H1 (cell line): ENCODE data around the gene AKR1B1. TPM values are rescaled to one million over a fixed set of nuclear protein-coding genes. Genes with fewer than 3 reads are reported as not detected.

Experiments used
- CTCF ChIA-PET: fragments of 300-600 bp; sonication (Branson Sonifier 250); formaldehyde crosslinking; loops from one replicate; lab custom pipeline; 2021; ENCODE audit not compliant: partially characterized antibody; lab: Charles Lee
- POLR2A ChIA-PET: fragments of 300-600 bp; sonication (Branson Sonifier 250); formaldehyde crosslinking; loops from one replicate; lab custom pipeline; 2021; ENCODE audit warnings: inconsistent platforms; ENCODE audit not compliant: partially characterized antibody; lab: Charles Lee
- DNase-seq, 2 experiments: peaks; one replicate each; pipeline versions ENCODE4 v3.0.0 to v3.0.0-alpha.2; 2010 to 2022; ENCODE audit warnings: low spot score in 2 of 2, low read depth in 1 of 2, mixed read lengths in 1 of 2
- FAIRE-seq: peaks from 2 replicates; lab custom pipeline; 2011; peaks lifted over from hg19 to GRCh38; lab: Jason Lieb, UNC
- H2AFZ ChIP-seq: 2 replicates; pipeline ENCODE4 v1.8.1; 2012; ENCODE audit warnings: low read length, inconsistent platforms
- H2AK5ac ChIP-seq: 2 replicates; pipeline ENCODE4 v1.6.1; 2013; ENCODE audit warnings: low read depth, low read length
- H2BK120ac ChIP-seq: replicated peaks from 2 replicates; pipeline ENCODE3; 2013; ENCODE audit warnings: low read depth, low read length, inconsistent platforms
- H2BK12ac ChIP-seq: 2 replicates; pipeline ENCODE4 v1.6.1; 2013; ENCODE audit warnings: low read depth, low read length
- H2BK15ac ChIP-seq: 2 replicates; pipeline ENCODE4 v1.6.1; 2013; ENCODE audit warnings: low read length
- H2BK20ac ChIP-seq: 2 replicates; pipeline ENCODE4 v1.6.1; 2013; ENCODE audit warnings: low read length
- H2BK5ac ChIP-seq: 2 replicates; pipeline ENCODE4 v1.6.1; 2013; ENCODE audit warnings: low read depth, low read length
- H3K14ac ChIP-seq: 2 replicates; pipeline ENCODE4 v1.6.1; 2013; ENCODE audit warnings: inconsistent platforms; ENCODE audit not compliant: insufficient read length
- H3K18ac ChIP-seq: 2 replicates; pipeline ENCODE4 v1.6.1; 2013; ENCODE audit warnings: low read length; ENCODE audit errors: extremely low read depth
- H3K23ac ChIP-seq: 2 replicates; pipeline ENCODE4 v1.6.1; 2013; ENCODE audit warnings: inconsistent platforms; ENCODE audit not compliant: insufficient read length
- H3K23me2 ChIP-seq: 2 replicates; pipeline ENCODE4 v1.6.1; 2013; ENCODE audit warnings: low read depth, low read length
- H3K27ac ChIP-seq: 2 replicates; pipeline ENCODE4 v1.6.1; 2011; ENCODE audit warnings: low read depth, low read length, inconsistent platforms
- H3K27me3 ChIP-seq, 4 experiments: replicated peaks in 1 of 4; 1 replicate in 1 of 4; 2 replicates in 3 of 4; pipeline versions ENCODE4 v1.6.1 to v1.8.1; 2011 to 2013; ENCODE audit warnings: low read length in 3 of 4, mild to moderate bottlenecking in 3 of 4, inconsistent platforms in 2 of 4, mixed read lengths in 2 of 4, moderate library complexity in 1 of 4; ENCODE audit not compliant: control insufficient read depth in 3 of 4, insufficient read depth in 3 of 4; ENCODE audit errors: extremely low read depth in 1 of 4
- H3K36me3 ChIP-seq, 4 experiments: 2 replicates each; pipeline versions ENCODE4 v1.6.1 to v1.8.1; 2011 to 2013; ENCODE audit warnings: mild to moderate bottlenecking in 4 of 4, low read length in 3 of 4, moderate library complexity in 2 of 4, control low read depth in 1 of 4, inconsistent platforms in 1 of 4; ENCODE audit not compliant: insufficient read depth in 4 of 4, control insufficient read depth in 2 of 4
- H3K4ac ChIP-seq: replicated peaks from 2 replicates; pipeline ENCODE3; 2013; ENCODE audit warnings: low read length, low read depth, mixed read lengths, inconsistent platforms; ENCODE audit not compliant: insufficient read length
- H3K4me1 ChIP-seq, 4 experiments: replicated peaks in 1 of 4; 1 replicate in 1 of 4; 2 replicates in 3 of 4; pipeline versions ENCODE4 v1.6.1 to v1.8.1; 2011 to 2013; ENCODE audit warnings: low read length in 3 of 4, inconsistent platforms in 2 of 4, mixed read lengths in 1 of 4; ENCODE audit not compliant: insufficient read depth in 4 of 4, control insufficient read depth in 3 of 4
- H3K4me2 ChIP-seq, 2 experiments: 2 replicates each; pipeline versions ENCODE4 v1.6.1 to v1.8.1; 2011 to 2013; ENCODE audit warnings: low read depth in 2 of 2, low read length in 2 of 2, control low read depth in 1 of 2, inconsistent platforms in 1 of 2, mild to moderate bottlenecking in 1 of 2; ENCODE audit not compliant: insufficient read depth in 1 of 2
- H3K4me3 ChIP-seq, 4 experiments: fragments of 200-600, 300-600 bp in 1 of 4; sonication (generic), shearing (Covaris generic), sonication (Bioruptor Twin) in 1 of 4; 2 replicates each; pipeline versions ENCODE4 v1.5.1 to v1.8.1; 2011 to 2016; ENCODE audit warnings: low read length in 4 of 4, low read depth in 3 of 4, control low read depth in 2 of 4, inconsistent platforms in 2 of 4, mild to moderate bottlenecking in 2 of 4, mixed read lengths in 1 of 4, moderate library complexity in 1 of 4; ENCODE audit not compliant: insufficient read depth in 2 of 4; ENCODE audit errors: extremely low read depth in 1 of 4
- H3K56ac ChIP-seq: replicated peaks from 2 replicates; pipeline ENCODE3; 2013; ENCODE audit warnings: low read depth, mild to moderate bottlenecking, mixed read lengths, low read length, inconsistent platforms; ENCODE audit not compliant: insufficient read length
- H3K79me1 ChIP-seq: 2 replicates; pipeline ENCODE4 v1.6.1; 2013; ENCODE audit warnings: low read depth, low read length, control low read depth
- H3K79me2 ChIP-seq, 2 experiments: 2 replicates each; pipeline versions ENCODE4 v1.6.1 to v1.8.1; 2012 to 2013; ENCODE audit warnings: low read length in 2 of 2, mild to moderate bottlenecking in 2 of 2, inconsistent platforms in 1 of 2; ENCODE audit not compliant: insufficient read depth in 2 of 2, control insufficient read depth in 1 of 2
- H3K9ac ChIP-seq, 4 experiments: replicated peaks in 1 of 4; 1 replicate in 1 of 4; 2 replicates in 3 of 4; pipeline versions ENCODE4 v1.6.1 to v1.8.1; 2011 to 2013; ENCODE audit warnings: low read depth in 3 of 4, low read length in 3 of 4, control low read depth in 2 of 4, mild to moderate bottlenecking in 2 of 4, moderate library complexity in 2 of 4, inconsistent platforms in 1 of 4; ENCODE audit errors: extremely low read depth in 1 of 4
- H3K9me3 ChIP-seq, 2 experiments: 2 replicates each; pipeline versions ENCODE4 v1.6.1 to v1.8.1; 2012 to 2013; ENCODE audit warnings: mild to moderate bottlenecking in 2 of 2, moderate library complexity in 2 of 2, control low read depth in 1 of 2, inconsistent platforms in 1 of 2, low read depth in 1 of 2, low read length in 1 of 2, mixed read lengths in 1 of 2; ENCODE audit not compliant: insufficient read depth in 2 of 2
- H4K20me1 ChIP-seq, 2 experiments: replicated peaks in 1 of 2; 2 replicates each; pipeline versions ENCODE3 to v1.8.1; 2011 to 2013; ENCODE audit warnings: inconsistent platforms in 2 of 2, low read length in 2 of 2, mild to moderate bottlenecking in 1 of 2; ENCODE audit not compliant: insufficient read depth in 2 of 2, control insufficient read depth in 1 of 2
- H4K5ac ChIP-seq: 2 replicates; pipeline ENCODE4 v1.6.1; 2013; ENCODE audit warnings: low read length, low read depth, mixed read lengths, inconsistent platforms; ENCODE audit not compliant: insufficient read length
- H4K8ac ChIP-seq: 2 replicates; pipeline ENCODE4 v1.8.0; 2013; ENCODE audit warnings: mild to moderate bottlenecking, moderate library complexity, low read length, inconsistent platforms; ENCODE audit not compliant: insufficient read depth; ENCODE audit errors: extremely low read depth
- H4K91ac ChIP-seq: replicated peaks from 2 replicates; pipeline ENCODE3; 2013; ENCODE audit warnings: low read length, mixed read lengths, inconsistent platforms; ENCODE audit not compliant: insufficient read length
- BCL11A ChIP-seq, 2 experiments: IDR thresholded peaks; one replicate each; pipeline ENCODE4 v1.6.1; 2011; ENCODE audit warnings: low read depth in 2 of 2, low read length in 2 of 2, mild to moderate bottlenecking in 2 of 2
- BRCA1 ChIP-seq: IDR thresholded peaks from 2 replicates; pipeline ENCODE4 v1.6.1; 2012; ENCODE audit warnings: low read depth, low read length, improper control_type of control experiment
- CBX8 ChIP-seq: fragments of 300-800, 300-1000 bp; sonication (generic); IDR thresholded peaks from 2 replicates; pipeline ENCODE4 v1.7.1; 2016; ENCODE audit warnings: low read depth, low read length, borderline replicate concordance
- CEBPB ChIP-seq: IDR thresholded peaks from 2 replicates; pipeline ENCODE4 v1.6.1; 2012; ENCODE audit warnings: low read depth, low read length
- EGR1 ChIP-seq: IDR thresholded peaks from 2 replicates; pipeline ENCODE4 v1.6.1; 2011; ENCODE audit warnings: low read depth, low read length, borderline replicate concordance
- GABPA ChIP-seq: IDR thresholded peaks from 2 replicates; pipeline ENCODE4 v1.6.1; 2011; ENCODE audit warnings: mild to moderate bottlenecking, low read length, moderate library complexity, borderline replicate concordance; ENCODE audit not compliant: insufficient read depth
- HDAC2 ChIP-seq, 2 experiments: fragments of 300-600 bp in 1 of 2; sonication (generic) in 1 of 2; IDR thresholded peaks; 2 replicates each; pipeline ENCODE4 v1.6.1; 2011 to 2012; ENCODE audit warnings: low read depth in 2 of 2, low read length in 2 of 2, mild to moderate bottlenecking in 2 of 2, moderate library complexity in 2 of 2, borderline replicate concordance in 1 of 2, inconsistent platforms in 1 of 2
- JUND ChIP-seq: IDR thresholded peaks from 2 replicates; pipeline ENCODE4 v1.6.1; 2011; ENCODE audit warnings: mild to moderate bottlenecking, improper control_type of control experiment, low read length
- NANOG ChIP-seq: IDR thresholded peaks from 2 replicates; pipeline ENCODE4 v1.6.1; 2011; ENCODE audit warnings: low read length, low read depth, mild to moderate bottlenecking, inconsistent platforms; ENCODE audit not compliant: insufficient read depth, poor library complexity, severe bottlenecking
- POLR2AphosphoS5 ChIP-seq: IDR thresholded peaks from 2 replicates; pipeline ENCODE4 v1.6.1; 2011; ENCODE audit warnings: low read depth, low read length
- RAD21 ChIP-seq, 2 experiments: IDR thresholded peaks in 1 of 2; conservative IDR thresholded peaks in 1 of 2; 2 replicates each; pipeline ENCODE4 v1.6.1; 2011; ENCODE audit warnings: low read depth in 2 of 2, low read length in 2 of 2, improper control_type of control experiment in 1 of 2, inconsistent platforms in 1 of 2, mild to moderate bottlenecking in 1 of 2, moderate library complexity in 1 of 2
- SP2 ChIP-seq: IDR thresholded peaks from 2 replicates; pipeline ENCODE4 v1.6.1; 2012; ENCODE audit warnings: mild to moderate bottlenecking, low read length, inconsistent platforms
- SRF ChIP-seq: IDR thresholded peaks from 2 replicates; pipeline ENCODE4 v1.6.1; 2011; ENCODE audit warnings: mild to moderate bottlenecking, low read depth, low read length, moderate library complexity
- SUZ12 ChIP-seq: fragments of 200-600 bp; sonication (generic); IDR thresholded peaks from 2 replicates; pipeline ENCODE4 v1.6.1; 2012; ENCODE audit warnings: mild to moderate bottlenecking, inconsistent platforms, low read length, moderate library complexity, mixed read lengths
- TCF12 ChIP-seq: IDR thresholded peaks from 2 replicates; pipeline ENCODE4 v1.6.1; 2011; ENCODE audit warnings: low read depth, mild to moderate bottlenecking, low read length
- YY1 ChIP-seq: IDR thresholded peaks from 2 replicates; pipeline ENCODE4 v1.6.1; 2011; ENCODE audit warnings: low read depth, mild to moderate bottlenecking, low read length
- polyA plus RNA-seq, 7 experiments: library from polyadenylated mRNA; depleted of rRNA in 3 of 7; stranded (reverse) in 5 of 7; unstranded in 2 of 7; fragments of >200 nt in 5 of 7; fragments of 200-250 nt in 2 of 7; gene quantifications; 1 replicate in 5 of 7; 2 replicates in 1 of 7; 4 replicates in 1 of 7; pipeline versions ENCODE4 v1.2.1 to v1.2.3, GENCODE V29; 2011 to 2013; ENCODE audit warnings: missing spikeins in 2 of 7, mixed read lengths in 2 of 7
- total RNA-seq: library from RNA; stranded (reverse); fragmentation: NEBNext Ultra II Directional; extraction: Animal tissue kit (Norgen Biotek cat#: 25700); gene quantifications from 2 replicates; pipeline ENCODE4 v1.2.1, GENCODE V29; 2021

The AKR1B1 gene
- total and polyA plus RNA-seq, 2 of the 8 experiments (the other 6 are each of a cell fraction or from before 2014, with no cell fraction given) = 195 to 273 TPM

GRCh38 chr7:134480202-134480601 lies 21.3 kb upstream of the AKR1B1 start:
- CTCF ChIA-PET = interaction anchor here (0.8 to 4.6 kb wide), 13 partner anchors 9 to 122 kb away, joined by 3 to 24 read pairs (median 5); partner anchors contain the start of gene AKR1B1
- TF ChIP-seq TCF12 (no peak), HDAC2 (IDR thresholded peaks at IDR 0.05; ENCODE audit: borderline replicate concordance in 1 of 2, low read depth in 2 of 2, low read length in 2 of 2) (no peak), NANOG (no peak), SRF (no peak), YY1 (no peak), RAD21 (IDR thresholded peaks at IDR 0.05 in 1 of 2, conservative IDR thresholded peaks at IDR 0.05 in 1 of 2; ENCODE audit: low read depth in 2 of 2, low read length in 2 of 2) (no peak), BRCA1 (no peak), CBX8 (no peak), SUZ12 (no peak), POLR2AphosphoS5 (no peak), JUND (no peak), SP2 (no peak), GABPA (no peak), CEBPB (no peak), EGR1 (no peak), BCL11A (IDR thresholded peaks at IDR 0.05; ENCODE audit: low read depth in 2 of 2, low read length in 2 of 2) (no peak)

More at GRCh38 chr7:134480202-134480601, 21.3 kb upstream of the AKR1B1 start:
- Histone ChIP-seq H3K79me1 (no peaks in the 10 kb centered on the region), H2BK120ac (no peak overlapping the region), H3K9me3 (no peaks in the 10 kb centered on the region), H4K20me1 (no peaks in the 10 kb centered on the region), H3K18ac (no peak overlapping the region), H4K8ac (no peak overlapping the region), H3K9ac (no peak overlapping the region), H3K27me3 (no peaks in the 10 kb centered on the region), H2AK5ac (no peak overlapping the region), H2AFZ (no peak overlapping the region), H3K14ac (no peak overlapping the region), H2BK20ac (no peak overlapping the region), H2BK5ac (no peak overlapping the region), H2BK12ac (no peak overlapping the region), H3K79me2 (no peaks in the 10 kb centered on the region), H3K56ac (no peak overlapping the region), H3K4me1 (no peaks in the 10 kb centered on the region), H3K4me2 (no peak overlapping the region), H4K91ac (no peak overlapping the region), H3K4me3 (no peak overlapping the region), H4K5ac (no peak overlapping the region), H3K36me3 (no peaks in the 10 kb centered on the region), H3K23ac (no peak overlapping the region), H2BK15ac (no peak overlapping the region), H3K27ac (no peak overlapping the region), H3K23me2 (no peaks in the 10 kb centered on the region), H3K4ac (no peak overlapping the region)
- DNase-seq (no peak), FAIRE-seq (no peak)
- POLR2A ChIA-PET = interaction anchor here (1.2 to 1.6 kb wide), 2 partner anchors 10 to 17 kb away, joined by 3 to 4 read pairs; no protein-coding TSS in a partner anchor
